K562 (cell line): ENCODE measurements around the gene ZNF800. TPM values are rescaled to one million over a fixed set of nuclear protein-coding genes. Genes with fewer than 3 reads are reported as not detected.

Source experiments
- DLX4 ChIP-seq: fragments of 250-450 bp; sonication (Bioruptor Pico); IDR thresholded peaks from 2 replicates; pipeline ENCODE4 v1.6.1; 2021; ENCODE audit warnings: mild to moderate bottlenecking
- DPF2 ChIP-seq: fragments of 450-650 bp; IDR thresholded peaks from 2 replicates; pipeline ENCODE4 v1.6.1; 2016
- FOXP1 ChIP-seq: sonication (generic); formaldehyde crosslinking; IDR thresholded peaks from 2 replicates; pipeline ENCODE4 v1.8.0; 2022; ENCODE audit warnings: mild to moderate bottlenecking, missing genetic modification reagents
- KDM4B ChIP-seq, 2 experiments: fragments of 450-650 bp in 1 of 2; sonication (generic) in 1 of 2; IDR thresholded peaks; 2 replicates each; pipeline ENCODE4 v1.6.1; 2016 to 2017; ENCODE audit warnings: borderline replicate concordance in 2 of 2, antibody characterized with exemption in 1 of 2, low read depth in 1 of 2, mild to moderate bottlenecking in 1 of 2
- LEF1 ChIP-seq: fragments of 450-650 bp; IDR thresholded peaks from 2 replicates; pipeline ENCODE4 v1.6.1; 2016; ENCODE audit warnings: mild to moderate bottlenecking
- NCOA6 ChIP-seq: fragments of 450-650 bp; IDR thresholded peaks from 2 replicates; pipeline ENCODE4 v1.6.1; 2017; ENCODE audit warnings: mild to moderate bottlenecking
- PHF21A ChIP-seq: fragments of 450-650 bp; IDR thresholded peaks from 2 replicates; pipeline ENCODE4 v1.6.1; 2017; ENCODE audit warnings: low read depth, borderline replicate concordance
- POLR2AphosphoS5 ChIP-seq: IDR thresholded peaks from 2 replicates; pipeline ENCODE4 v1.6.1; 2011; ENCODE audit warnings: mild to moderate bottlenecking, low read depth, low read length, moderate library complexity; ENCODE audit not compliant: control insufficient read depth, insufficient read depth
- PTBP1 ChIP-seq: fragments of 200-400 bp; formaldehyde crosslinking; IDR thresholded peaks from 2 replicates; pipeline ENCODE4 v1.6.1; 2017; ENCODE audit warnings: low read depth, low read length
- SIN3A ChIP-seq, 2 experiments: fragments of 150-350 bp in 1 of 2; IDR thresholded peaks; 2 replicates each; pipeline ENCODE4 v1.6.1; 2011 to 2016; ENCODE audit warnings: borderline replicate concordance in 2 of 2, low read depth in 2 of 2, low read length in 2 of 2, mild to moderate bottlenecking in 2 of 2, moderate library complexity in 2 of 2; ENCODE audit not compliant: control insufficient read depth in 1 of 2
- SPI1 ChIP-seq: IDR thresholded peaks from 2 replicates; pipeline ENCODE4 v1.6.1; 2011; ENCODE audit warnings: low read depth, low read length, control low read depth, borderline replicate concordance
- ZMIZ1 ChIP-seq, 2 experiments: fragments of 150-350 bp in 1 of 2; IDR thresholded peaks; 2 replicates each; pipeline ENCODE4 v1.6.1; 2012 to 2016; ENCODE audit warnings: low read depth in 2 of 2, low read length in 2 of 2, mild to moderate bottlenecking in 1 of 2, moderate library complexity in 1 of 2
- ZNF239 ChIP-seq: fragments of 250-450 bp; sonication (Bioruptor Pico); IDR thresholded peaks from 2 replicates; pipeline ENCODE4 v1.4.0; 2020; ENCODE audit warnings: mild to moderate bottlenecking
- ZNF707 ChIP-seq: fragments of 250-450 bp; sonication (Bioruptor Pico); conservative IDR thresholded peaks from 2 replicates; pipeline ENCODE4 v1.8.0; 2022; ENCODE audit warnings: inconsistent platforms, mild to moderate bottlenecking, moderate library complexity
- polyA plus RNA-seq, 8 experiments: library from polyadenylated mRNA; depleted of rRNA in 4 of 8; stranded (reverse) in 5 of 8; unstranded in 3 of 8; fragments of >200 nt; fragmentation: Nextera tagmentation in 2 of 8; fragmentation: Illumina TruSeq in 1 of 8; extraction: Ambion mirVana in 2 of 8; extraction: Trizol in 1 of 8; gene quantifications; 2 replicates each; pipeline versions ENCODE4 v1.2.1 to v1.2.3, GENCODE V29; 2011 to 2014; ENCODE audit warnings: inconsistent platforms in 1 of 8, missing spikeins in 1 of 8
- total RNA-seq, 7 experiments: library from RNA; depleted of rRNA in 6 of 7; stranded (reverse); fragments of >200 nt in 6 of 7; fragmentation: Illumina TruSeq in 2 of 7; extraction: Trizol in 2 of 7; gene quantifications; 2 replicates each; pipeline versions ENCODE4 v1.2.1 to v1.2.3, GENCODE V29; 2011 to 2021; ENCODE audit warnings: low replicate concordance in 1 of 7
- TF ChIP-seq, protein P1 (sequence below): fragments of 200-400 bp; formaldehyde crosslinking; IDR thresholded peaks from 2 replicates; pipeline ENCODE4 v1.6.1; 2017; ENCODE audit warnings: mild to moderate bottlenecking, low read depth, low read length, moderate library complexity
- TF ChIP-seq, protein P2 (sequence below): fragments of 450-650 bp; IDR thresholded peaks from 2 replicates; pipeline ENCODE4 v1.6.1; 2016; ENCODE audit warnings: missing biosample characterization, missing genetic modification characterization
- TF ChIP-seq, protein P3 (sequence below): fragments of 450-650 bp; IDR thresholded peaks from 2 replicates; pipeline ENCODE4 v1.6.1; 2017; ENCODE audit warnings: antibody characterized with exemption
- TF ChIP-seq, protein P4 (sequence below): sonication (generic); formaldehyde crosslinking; IDR thresholded peaks from 2 replicates; pipeline ENCODE4 v1.8.1; 2023; ENCODE audit warnings: mild to moderate bottlenecking, missing genetic modification reagents, moderate library complexity

ZNF800 gene
- total and polyA plus RNA-seq, 9 of the 15 experiments (the other 6 are each of a cell fraction or from before 2014, with no cell fraction given) = 7.5 to 58.3 (median 33.4) TPM

DNA sequence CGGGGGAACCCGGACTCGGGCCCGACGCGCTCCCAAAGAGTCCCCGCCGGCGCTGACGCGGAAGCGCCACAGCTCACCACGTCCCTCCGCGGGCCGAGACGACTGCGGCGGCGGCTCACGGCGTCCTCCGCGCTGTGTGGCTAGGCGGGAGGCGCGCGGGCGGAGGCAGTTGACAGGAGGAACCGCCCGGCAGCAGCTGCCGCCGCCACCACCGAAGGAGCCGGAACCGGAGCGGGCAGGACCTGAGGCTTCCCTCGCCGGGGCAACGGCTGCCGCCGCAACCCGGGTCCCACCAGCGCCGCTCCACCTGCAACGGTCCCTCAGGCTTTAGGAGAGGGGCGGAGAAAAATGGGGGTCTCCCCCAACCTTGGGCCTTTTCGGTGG lies 334 bp downstream of the ZNF800 start (continued):
- TF ChIP-seq, protein P1, sequence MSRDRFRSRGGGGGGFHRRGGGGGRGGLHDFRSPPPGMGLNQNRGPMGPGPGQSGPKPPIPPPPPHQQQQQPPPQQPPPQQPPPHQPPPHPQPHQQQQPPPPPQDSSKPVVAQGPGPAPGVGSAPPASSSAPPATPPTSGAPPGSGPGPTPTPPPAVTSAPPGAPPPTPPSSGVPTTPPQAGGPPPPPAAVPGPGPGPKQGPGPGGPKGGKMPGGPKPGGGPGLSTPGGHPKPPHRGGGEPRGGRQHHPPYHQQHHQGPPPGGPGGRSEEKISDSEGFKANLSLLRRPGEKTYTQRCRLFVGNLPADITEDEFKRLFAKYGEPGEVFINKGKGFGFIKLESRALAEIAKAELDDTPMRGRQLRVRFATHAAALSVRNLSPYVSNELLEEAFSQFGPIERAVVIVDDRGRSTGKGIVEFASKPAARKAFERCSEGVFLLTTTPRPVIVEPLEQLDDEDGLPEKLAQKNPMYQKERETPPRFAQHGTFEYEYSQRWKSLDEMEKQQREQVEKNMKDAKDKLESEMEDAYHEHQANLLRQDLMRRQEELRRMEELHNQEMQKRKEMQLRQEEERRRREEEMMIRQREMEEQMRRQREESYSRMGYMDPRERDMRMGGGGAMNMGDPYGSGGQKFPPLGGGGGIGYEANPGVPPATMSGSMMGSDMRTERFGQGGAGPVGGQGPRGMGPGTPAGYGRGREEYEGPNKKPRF = no peak
- no peak for TF ChIP-seq SPI1
- TF ChIP-seq PTBP1 = no peak; the same call in 1 of the 2 replicates
- no peak for TF ChIP-seq DLX4 (CRISPR knock-in tag)
- TF ChIP-seq POLR2AphosphoS5 = no peak
- no peak for TF ChIP-seq ZNF707 (CRISPR knock-in tag)
- no peak for TF ChIP-seq ZMIZ1 (IDR thresholded peaks at IDR 0.05; ENCODE audit: low read depth in 2 of 2, low read length in 2 of 2)
- TF ChIP-seq, protein P2, sequence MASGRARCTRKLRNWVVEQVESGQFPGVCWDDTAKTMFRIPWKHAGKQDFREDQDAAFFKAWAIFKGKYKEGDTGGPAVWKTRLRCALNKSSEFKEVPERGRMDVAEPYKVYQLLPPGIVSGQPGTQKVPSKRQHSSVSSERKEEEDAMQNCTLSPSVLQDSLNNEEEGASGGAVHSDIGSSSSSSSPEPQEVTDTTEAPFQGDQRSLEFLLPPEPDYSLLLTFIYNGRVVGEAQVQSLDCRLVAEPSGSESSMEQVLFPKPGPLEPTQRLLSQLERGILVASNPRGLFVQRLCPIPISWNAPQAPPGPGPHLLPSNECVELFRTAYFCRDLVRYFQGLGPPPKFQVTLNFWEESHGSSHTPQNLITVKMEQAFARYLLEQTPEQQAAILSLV = no peak
- TF ChIP-seq KDM4B (IDR thresholded peaks at IDR 0.05; ENCODE audit: borderline replicate concordance in 2 of 2, low read depth in 1 of 2) = no peak
- TF ChIP-seq SIN3A (IDR thresholded peaks at IDR 0.05; ENCODE audit: borderline replicate concordance in 2 of 2, control insufficient read depth in 1 of 2, low read depth in 2 of 2, low read length in 2 of 2) = peak in 1 of 2 experiments; percentile 22; a peak in 1 of 4 replicates
- TF ChIP-seq FOXP1 (CRISPR knock-in tag) = peak; percentile 88; the same call in 1 of the 2 replicates
- no peak for TF ChIP-seq PHF21A
- TF ChIP-seq, protein P3, sequence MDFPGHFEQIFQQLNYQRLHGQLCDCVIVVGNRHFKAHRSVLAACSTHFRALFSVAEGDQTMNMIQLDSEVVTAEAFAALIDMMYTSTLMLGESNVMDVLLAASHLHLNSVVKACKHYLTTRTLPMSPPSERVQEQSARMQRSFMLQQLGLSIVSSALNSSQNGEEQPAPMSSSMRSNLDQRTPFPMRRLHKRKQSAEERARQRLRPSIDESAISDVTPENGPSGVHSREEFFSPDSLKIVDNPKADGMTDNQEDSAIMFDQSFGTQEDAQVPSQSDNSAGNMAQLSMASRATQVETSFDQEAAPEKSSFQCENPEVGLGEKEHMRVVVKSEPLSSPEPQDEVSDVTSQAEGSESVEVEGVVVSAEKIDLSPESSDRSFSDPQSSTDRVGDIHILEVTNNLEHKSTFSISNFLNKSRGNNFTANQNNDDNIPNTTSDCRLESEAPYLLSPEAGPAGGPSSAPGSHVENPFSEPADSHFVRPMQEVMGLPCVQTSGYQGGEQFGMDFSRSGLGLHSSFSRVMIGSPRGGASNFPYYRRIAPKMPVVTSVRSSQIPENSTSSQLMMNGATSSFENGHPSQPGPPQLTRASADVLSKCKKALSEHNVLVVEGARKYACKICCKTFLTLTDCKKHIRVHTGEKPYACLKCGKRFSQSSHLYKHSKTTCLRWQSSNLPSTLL = no peak
- TF ChIP-seq, protein P4, sequence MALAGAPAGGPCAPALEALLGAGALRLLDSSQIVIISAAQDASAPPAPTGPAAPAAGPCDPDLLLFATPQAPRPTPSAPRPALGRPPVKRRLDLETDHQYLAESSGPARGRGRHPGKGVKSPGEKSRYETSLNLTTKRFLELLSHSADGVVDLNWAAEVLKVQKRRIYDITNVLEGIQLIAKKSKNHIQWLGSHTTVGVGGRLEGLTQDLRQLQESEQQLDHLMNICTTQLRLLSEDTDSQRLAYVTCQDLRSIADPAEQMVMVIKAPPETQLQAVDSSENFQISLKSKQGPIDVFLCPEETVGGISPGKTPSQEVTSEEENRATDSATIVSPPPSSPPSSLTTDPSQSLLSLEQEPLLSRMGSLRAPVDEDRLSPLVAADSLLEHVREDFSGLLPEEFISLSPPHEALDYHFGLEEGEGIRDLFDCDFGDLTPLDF (CRISPR knock-in tag) = no peak
- peak; percentile 16; the same call in 1 of the 2 replicates for TF ChIP-seq DPF2
- TF ChIP-seq NCOA6 = no peak
- TF ChIP-seq ZNF239 (CRISPR knock-in tag) = no peak
- no peak; the same call in 1 of the 2 replicates for TF ChIP-seq LEF1
